Measurements from ENCODE around the gene ABCC3.

GRCh38 chr17:50635982-50636803, 1.5 kb downstream of the ABCC3 start:
- no peak for TF ChIP-seq CTCF (IDR thresholded peaks at IDR 0.05)
- no peak for TF ChIP-seq POLR2A (IDR thresholded peaks at IDR 0.05)
- TF ChIP-seq EP300 (IDR thresholded peaks at IDR 0.05) = no peak
- TF ChIP-seq POLR2AphosphoS5 (IDR thresholded peaks at IDR 0.05) = peak in 1 of 3 donors; percentile 7

Measured in stomach (tissue), 4 donors.